Amniotic stem cell (primary cell): ENCODE results near the gene RNF150.

Source experiments
- DNase-seq: peaks from one replicate; lab custom pipeline; 2025; lab: John Stamatoyannopoulos, UW

Gene RNF150

DNA sequence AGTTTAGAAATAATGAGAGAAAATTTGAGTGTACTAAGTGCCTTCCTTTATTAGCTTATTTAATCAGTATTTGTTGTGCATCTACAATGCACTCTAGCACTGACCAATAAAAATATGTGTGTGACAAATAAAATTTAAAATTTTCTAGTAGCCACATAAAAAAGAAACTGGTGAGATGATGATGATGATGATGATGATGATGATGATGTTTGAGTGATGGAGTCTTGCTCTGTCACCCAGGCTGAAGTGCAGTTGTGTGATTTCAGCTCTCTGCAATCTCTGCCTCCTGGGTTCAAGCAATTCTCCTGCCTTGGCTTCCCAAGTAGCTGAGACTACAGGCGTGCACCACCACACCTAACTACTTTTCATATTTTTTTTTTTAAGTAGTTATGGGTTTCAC lies 110.2 kb downstream of the RNF150 start:
- DNase-seq: no peak

DNA sequence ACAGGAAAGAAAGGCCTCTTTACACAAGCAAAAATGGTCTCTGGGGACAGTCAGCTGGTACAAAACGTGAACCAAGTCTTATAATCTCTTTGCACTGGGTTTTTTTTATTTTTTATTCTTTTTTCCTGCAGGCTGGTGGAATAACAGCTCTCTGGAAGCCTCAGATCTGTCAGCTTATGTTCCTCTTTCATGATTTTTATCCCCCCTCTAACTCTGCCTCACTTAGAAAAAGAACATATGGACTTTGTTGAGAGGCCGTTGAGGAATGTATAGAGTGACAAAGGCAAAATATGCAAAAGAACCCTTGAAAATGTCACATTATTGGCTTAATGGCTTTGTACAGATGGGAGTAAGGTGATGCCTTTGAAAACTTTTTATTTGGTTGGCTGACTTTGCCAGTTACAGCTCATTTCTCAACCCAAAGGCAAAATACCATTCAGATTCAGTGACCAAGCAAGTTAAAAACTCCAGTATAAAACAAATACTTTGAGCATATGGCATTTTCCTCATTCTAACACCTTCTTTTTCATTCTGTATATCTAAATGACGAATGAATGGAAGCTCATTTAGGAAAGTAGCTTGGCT lies 111.1 kb downstream of the RNF150 start:
- DNase-seq: no peak

DNA sequence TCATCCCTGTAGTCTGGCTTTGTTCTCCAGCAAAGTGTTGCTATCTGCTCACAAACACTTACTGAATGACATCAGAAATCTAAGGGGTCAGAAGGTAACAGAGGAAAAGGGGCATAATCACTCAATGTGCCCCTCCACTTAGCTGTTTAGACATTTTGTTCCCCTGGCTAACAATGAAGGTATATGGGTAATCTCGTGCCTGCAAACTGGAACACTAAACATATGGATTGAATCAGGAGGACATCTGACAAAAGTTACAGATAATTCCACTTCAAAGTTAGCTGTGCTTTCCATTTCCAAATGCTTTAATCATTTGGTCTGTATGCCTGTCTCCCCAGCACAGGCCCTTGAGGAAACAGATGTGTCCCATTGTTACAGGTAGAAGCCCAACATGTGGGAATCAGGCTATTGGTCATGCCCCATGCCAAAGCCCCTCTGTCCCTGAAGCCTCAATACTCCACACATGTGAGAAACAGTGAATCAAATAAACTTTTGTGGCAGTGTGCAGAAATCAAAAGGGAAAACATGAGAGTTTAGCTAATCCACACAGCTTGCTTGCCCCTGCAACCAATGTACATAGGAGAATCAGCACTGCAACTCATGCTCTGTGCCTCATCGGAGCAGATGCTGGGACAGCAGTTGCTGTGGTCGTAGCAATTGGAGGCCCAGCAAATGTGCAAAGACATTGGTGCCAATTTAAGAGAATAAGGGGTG lies 111.7 kb downstream of the RNF150 start:
- DNase-seq: no peak

DNA sequence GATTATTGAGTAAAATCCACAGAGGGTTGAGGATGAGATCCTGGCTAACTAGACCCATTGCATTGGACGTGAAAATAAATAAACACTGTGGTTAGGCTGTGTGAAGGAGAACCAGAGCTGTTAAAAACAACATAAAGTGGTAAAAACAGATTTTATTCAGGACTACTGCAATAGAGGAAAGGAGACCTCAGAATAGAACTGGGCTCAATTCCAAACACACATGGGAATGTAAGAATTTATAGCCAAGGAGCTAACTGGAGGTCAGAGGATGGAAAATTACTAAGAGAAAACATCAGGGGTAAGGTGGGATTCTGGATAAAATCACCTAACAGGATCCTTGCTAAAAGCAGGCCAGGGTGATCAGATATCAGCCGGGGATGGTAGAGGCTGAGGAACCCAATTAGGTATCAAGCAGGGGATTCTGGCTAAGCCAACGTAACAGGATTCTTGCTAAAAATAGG lies 112.4 kb downstream of the RNF150 start:
- DNase-seq: no peak

DNA sequence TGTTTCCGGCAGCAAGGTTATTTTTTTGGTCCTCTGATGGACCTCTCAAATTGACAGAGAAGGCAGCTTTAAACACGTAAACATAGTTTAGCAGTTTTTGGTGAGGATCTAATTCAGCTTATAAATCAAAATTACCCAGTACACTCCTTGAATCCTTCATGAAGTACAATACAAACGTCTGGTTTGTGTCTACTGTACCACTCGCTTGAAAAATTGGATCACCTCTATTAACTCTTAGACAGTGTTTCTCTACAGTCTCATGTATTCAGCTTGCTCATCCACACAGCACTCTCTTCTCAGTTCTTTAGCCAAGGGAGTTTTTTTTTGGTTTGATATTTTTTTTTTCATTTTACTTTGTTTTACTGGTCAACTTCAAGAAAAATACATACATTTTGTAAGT lies 113.5 kb downstream of the RNF150 start:
- no peak for DNase-seq

DNA sequence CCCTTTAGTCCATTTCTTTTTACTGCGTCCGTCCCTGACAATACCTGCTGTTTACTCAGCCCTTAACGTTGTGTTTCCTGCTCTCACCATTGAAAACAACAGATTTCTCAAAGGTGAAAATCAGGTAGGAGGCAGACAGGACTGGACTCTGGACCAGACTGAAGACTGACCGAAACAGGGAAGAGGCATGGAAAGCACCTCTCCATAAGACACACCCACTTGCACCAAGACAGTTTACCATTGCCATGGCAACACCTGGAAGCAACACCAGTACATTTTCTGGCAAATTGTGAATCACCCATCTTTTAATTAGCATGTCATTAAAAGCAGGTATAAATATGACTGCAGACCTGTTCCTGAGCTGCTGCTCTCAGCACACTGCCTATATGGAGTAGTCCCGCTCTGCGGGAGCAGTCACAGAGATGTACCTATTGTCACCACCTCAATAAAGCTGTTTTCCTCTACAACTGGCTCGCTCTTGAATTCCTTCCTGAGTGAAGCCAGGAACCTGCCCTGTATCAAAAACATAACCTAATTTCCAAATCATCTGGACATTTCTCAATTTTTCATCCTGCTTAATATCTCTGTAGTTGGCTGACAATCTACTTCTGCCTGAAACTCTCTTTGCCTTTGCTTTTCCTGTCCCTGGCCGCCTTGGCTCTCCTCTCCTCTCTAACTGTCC lies 117.0 kb downstream of the RNF150 start:
- no peak for DNase-seq

DNA sequence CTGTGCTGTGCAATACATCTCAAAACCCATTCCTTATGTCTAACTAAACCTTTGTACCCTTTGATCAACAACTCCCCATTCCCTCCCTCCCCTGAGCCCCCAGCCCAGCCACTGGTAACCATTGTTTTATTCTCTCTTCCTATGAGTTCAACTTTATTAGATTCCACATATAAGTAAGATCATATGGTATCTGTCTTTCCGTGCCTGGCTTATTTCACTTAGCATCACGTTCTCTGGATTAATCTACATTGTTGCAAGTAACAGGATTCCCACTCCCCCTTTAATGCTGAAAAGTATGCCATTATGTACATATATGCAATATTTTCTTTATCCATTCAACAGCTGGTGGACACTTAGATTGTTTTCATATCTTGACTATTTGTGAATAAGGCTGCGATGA lies 119.4 kb downstream of the RNF150 start:
- DNase-seq: no peak

DNA sequence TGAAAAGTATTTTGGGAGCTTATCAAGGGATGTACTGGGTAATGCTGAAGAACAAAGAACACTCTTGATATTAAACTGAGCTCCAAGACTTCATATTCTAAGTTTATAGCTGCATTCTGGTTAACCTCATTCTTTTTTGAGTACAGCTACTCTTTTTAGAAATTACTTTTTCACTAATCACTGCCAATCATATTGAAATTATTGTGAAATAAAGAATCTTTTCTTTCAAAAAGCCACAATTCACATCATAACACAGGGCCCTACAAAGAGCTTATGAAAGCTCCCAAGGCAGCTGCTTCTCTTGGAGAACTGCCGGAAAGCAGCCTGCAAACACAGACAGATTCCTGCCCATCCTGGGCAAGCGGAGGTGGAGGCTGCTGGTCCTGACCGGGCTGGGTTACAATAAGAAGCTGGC lies 121.4 kb downstream of the RNF150 start:
- no peak for DNase-seq

DNA sequence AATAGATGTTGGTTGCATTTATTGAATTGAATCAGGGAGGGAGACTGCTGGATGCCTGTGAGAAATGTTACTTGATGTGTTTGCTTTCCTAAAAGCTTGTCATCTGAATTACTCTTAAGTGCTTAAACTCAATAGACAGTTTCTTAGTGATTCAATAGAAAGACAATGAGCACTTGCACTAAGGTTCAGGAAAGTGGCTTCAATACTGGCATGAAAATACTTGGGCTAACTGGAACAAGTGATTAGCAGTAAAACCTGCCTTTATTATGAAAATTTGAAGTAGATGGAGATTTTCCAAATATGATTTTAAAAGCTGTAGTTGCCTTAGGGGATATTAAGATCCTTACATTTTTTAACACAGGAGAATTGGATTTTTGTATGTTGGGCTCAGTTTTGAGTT lies 123.3 kb downstream of the RNF150 start:
- no peak for DNase-seq

DNA sequence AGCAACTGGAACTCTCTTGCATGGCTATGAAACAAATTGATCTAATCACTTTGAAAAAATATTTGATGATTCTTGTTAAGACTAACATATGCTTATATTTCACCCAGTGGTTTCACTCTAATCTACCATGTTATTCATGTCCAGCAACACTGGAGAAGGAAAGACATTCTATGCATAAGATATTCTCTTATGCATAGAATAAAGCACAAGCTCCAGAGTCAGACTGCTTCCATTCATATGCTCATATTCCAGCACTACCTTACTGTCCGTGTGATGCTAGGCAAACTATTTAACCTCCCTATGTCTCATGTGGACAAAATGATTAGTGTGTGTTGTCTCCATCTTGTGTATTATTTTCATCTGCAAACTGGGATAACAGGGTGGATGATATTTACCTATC lies 124.1 kb downstream of the RNF150 start:
- DNase-seq: no peak

DNA sequence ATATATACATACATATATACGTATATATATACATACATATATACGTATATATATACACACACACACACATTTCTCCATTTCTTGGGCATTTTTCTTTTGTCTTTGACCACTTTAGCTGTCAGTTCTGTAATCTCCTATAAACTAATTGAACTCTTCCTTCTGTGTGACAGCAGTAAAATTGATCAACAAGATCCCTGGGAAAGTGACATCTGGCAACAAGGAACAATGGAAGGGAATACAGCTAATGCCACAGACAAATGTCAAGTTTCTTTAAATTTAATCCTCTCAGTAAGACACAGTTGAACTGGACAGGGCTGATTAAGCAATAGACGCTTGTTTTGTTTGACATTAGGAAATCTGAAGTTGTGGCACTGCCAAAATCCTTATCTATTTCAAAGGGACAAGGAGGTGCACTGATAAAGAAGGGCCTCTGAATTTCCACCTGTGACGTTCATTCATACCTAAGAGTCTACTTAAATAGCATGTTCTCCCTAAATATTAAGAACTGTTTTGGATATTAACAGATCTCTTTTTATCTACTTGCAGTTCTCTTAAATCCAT lies 126.9 kb downstream of the RNF150 start:
- DNase-seq: no peak

DNA sequence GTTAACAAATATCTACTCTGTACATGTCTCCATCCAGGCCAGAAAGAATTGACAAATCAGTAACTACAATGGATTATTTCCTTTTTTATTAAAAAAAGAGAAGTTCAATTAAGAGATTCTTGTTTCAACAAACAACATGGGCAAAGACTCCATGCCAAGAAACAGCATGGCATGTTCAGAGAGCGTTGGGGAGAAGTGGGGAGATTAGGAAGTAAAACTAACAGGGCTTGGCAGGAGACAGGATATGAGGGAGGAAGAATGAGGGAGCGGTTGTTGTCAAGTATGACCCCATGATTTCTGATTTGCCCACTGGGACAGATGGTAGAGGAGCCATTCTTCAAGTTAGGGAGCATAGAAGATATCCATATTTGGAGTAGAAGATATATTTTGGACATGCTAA lies 128.4 kb downstream of the RNF150 start:
- DNase-seq: no peak

DNA sequence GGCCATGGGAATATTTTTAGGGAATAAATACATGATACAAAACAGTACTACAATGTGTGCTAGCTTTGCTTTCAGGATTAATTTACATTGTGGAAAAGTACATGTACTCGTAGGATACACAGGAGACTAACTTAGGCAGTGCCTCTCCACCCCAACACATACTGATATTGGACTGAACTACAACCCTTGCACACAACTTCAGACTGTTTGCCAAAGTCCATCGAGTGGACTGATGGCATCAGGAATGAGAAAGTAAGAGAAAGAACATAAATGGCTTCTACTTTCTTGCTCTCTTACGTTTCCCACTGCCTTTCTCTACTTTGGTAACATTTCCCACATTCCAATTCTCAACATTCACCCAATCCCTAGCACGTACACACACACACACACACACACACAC lies 130.1 kb downstream of the RNF150 start:
- no peak for DNase-seq

DNA sequence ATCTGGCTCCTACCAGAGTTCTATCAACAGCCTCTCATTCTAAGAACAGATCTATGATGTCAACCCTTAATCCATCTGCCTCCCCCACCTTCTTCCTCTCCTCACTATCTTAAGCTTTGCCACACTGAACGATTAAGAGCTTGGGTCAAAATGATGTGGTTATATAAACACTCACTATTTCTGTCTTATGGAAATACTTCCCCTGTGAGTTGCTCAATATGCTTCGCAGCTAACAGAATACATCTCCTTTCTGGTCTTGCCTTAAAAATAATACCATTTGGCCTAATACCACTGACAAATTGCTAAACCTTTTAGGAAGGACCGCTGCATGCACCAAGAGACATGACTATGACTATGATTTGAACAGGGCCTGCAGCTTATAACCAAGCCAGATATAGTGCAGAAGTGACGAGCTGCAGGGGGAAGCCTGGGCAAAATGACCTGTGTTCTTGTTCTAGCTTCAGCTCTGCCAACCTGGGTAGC lies 130.9 kb downstream of the RNF150 start:
- DNase-seq: no peak

DNA sequence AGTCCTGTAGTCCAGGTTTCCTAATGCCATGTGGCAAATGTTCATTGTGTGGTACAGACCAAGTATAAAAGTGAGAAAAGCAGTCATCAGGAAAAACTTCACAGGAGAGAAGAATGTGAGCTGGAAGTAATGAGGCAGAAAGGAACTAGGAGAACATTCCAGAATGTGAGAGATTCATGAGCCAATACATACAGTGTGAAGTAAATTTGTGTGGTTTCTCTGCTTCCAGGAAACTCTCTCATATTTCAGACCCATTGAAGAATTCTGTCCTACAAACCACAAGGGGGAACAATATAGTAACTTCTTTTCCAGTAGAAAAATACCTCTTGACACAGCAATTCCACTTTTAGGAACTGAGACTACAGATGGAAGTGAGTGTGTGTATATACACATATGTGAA lies 136.5 kb downstream of the RNF150 start:
- DNase-seq: no peak

DNA sequence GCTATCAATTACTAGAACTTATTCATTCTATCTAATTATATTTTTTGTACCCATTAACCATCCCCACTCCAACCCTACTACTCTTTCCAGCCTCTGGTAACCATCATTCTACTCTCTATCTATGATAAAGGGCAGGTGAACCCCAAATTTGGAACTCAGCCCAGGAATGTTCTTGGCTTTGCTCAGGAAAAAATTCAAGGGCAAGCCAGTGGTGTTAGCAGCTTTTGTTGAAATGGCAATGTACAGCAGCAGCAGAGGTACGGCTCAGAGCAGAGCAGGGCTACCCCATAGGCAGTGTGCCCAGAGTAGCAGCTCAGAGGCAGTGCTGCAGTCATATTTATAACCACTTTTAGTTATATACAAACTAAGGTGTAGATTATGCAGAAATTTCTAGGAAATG lies 138.2 kb downstream of the RNF150 start:
- DNase-seq: no peak

DNA sequence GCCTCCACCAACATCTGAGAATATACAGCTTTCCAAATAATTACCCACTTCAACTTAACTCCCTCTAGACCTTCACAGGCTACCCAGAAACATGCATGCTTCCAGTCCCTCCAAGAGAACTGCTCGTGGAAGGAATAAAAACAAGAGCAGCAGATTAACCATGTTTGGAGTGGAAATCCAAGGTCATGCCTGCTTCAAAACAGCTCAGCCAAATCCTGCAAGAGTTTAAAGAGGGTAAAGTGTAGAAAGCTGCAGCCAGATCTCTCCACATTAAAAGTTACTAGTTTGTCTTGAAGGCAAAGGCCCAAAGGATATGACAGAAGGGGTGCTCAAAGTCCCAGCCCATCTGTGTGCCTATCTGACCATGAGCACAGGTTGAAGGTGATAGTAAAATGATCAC lies 139.3 kb downstream of the RNF150 start:
- no peak for DNase-seq

DNA sequence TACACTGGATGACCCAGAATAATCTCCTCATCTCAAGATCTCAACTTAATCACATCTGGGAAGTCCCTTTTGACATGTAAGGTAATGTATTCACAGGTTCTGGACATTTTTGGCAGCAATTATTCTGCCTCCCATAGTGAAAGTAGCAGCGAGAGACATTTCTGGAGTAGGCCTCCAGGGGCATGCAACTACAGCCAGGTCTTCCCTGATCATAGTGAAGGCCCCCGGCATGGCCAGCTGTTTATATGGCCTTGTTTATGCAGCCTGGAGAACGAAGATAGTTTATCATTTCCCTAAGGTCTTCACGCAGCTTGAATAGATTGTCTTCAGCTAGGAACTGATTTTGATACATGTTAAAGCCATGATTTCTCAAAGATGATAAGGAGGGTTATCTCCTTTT lies 139.9 kb downstream of the RNF150 start:
- no peak for DNase-seq

DNA sequence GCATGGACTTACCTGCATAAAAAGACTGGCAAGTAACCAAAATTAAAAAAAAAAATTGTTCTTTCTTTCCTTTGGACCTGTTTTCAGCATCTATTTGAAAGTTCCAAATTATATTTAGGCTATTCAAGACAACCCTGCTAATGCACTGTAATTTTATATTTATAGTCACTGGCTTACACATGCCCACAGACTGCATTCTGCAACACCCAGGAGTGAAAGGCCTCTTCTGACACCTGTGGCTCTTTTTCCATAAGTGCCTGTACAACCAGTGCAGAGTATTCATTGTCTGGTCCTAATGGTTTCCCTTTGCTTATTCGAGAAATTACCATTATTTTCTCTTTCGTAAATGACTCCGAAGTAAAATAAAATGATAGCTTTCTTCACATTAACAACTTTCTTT lies 143.3 kb downstream of the RNF150 start:
- no peak for DNase-seq

DNA sequence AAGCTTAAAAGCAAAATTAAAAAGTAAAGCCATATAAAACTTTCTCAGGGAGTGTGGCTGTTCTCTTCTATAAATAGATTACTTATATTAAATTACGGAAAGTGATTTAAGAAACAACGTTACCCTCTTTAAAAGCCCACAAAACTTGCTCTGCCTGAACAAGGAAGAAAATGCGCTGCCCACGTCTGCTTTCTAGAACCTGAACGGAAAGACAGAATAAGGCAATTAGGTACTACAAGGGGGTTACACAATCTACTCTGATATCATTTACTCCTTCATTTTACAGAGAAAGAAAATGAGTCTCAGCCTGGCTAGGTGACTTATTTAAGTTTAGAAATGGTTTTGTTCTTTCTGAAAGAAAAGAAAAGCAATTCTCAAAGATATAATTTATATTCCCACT lies 147.2 kb downstream of the RNF150 start:
- DNase-seq: no peak

DNA sequence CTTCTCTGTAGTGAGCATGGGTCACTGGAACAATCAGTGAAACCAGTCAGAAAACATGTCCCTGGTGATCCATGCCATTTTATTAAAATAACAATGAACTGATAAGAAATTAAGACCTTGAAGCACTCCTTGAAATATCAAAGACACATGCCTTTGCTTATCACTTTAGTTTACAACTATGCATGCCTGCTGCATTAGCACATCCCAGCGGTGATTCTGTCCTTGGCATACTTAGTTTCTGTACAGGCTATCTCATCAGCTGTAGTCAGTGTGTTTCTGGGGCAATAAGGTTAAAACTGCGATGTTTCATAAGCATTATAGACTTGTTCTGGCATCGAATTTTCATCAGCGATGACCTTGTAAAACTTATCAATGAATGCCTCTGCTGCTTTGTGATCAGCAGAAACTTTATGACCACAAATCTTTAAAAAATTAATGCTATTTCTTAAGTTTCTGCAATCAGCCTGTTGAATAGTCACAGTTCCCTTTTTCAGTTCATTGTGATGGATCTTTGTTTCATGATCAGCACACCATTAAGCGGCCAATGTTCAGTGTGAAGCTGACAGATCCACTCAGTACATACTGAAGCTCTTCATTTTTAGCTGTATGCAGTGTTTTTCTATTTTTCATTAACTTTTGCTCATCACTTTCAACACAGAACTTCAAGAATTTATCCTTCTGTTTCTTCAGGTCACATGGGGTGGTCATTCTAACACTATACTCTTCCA lies 150.5 kb downstream of the RNF150 start:
- DNase-seq: no peak

DNA sequence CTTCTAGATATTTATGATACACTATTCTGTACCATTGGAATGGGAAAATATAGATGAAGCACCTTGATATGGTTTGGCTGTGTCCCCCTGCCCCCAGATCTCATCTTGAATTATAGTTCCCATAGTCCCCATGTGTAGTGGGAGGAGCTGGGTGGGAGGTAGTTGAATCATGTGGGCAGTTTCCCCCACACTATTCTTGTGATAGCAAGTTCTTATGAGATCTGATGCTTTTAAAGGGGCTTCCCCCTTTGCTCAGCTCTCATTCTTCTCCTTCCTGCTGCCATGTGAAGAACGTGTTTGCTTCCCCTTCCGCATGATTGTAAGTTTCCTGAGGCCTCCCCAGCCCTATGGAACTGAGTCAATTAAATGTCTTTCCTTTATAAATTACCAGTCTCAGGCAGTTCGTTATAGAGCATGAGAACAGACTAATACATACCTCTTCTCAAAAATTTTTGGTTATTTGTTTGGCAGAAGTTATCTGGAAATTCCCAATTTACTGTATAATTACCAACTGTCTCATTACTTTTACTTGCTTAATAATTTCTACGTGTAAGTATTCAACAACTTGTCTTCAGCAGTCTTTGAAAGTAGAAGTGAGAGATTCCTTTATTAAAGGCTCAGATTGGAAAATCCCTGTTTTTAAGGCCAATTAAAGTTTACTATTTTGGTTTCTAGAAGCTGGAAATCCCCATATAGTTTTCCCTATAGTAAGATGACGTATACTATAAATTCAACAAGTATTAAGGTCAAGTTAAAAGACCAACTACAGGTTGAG lies 152.7 kb downstream of the RNF150 start:
- no peak for DNase-seq
